Endothelial cell of umbilical vein (primary cell): ENCODE data around the gene DUSP22.

ENCODE experiments used
- CTCF ChIP-seq, 2 donors: IDR thresholded peaks; 1 replicate in 1 of 2; 2 replicates in 1 of 2; pipeline ENCODE4 v1.5.1; 2011; ENCODE audit warnings: low read length in 2 of 2, mild to moderate bottlenecking in 2 of 2, moderate library complexity in 2 of 2, control low read depth in 1 of 2, inconsistent platforms in 1 of 2, low read depth in 1 of 2; ENCODE audit not compliant: insufficient read depth in 1 of 2; ENCODE audit errors: extremely low read depth in 1 of 2
- JUN ChIP-seq: IDR thresholded peaks from 2 replicates; pipeline ENCODE4 v1.6.1; 2011; ENCODE audit warnings: borderline replicate concordance, low read depth; ENCODE audit not compliant: insufficient read length, insufficient read depth
- MAX ChIP-seq: IDR thresholded peaks from 2 replicates; pipeline ENCODE4 v1.6.1; 2011; ENCODE audit not compliant: insufficient read depth, insufficient read length
- POLR2A ChIP-seq: IDR thresholded peaks from 2 replicates; pipeline ENCODE4 v1.6.1; 2012; ENCODE audit warnings: low read depth, mild to moderate bottlenecking, control low read depth, low read length

- TF ChIP-seq JUN = no peak
- no peak for TF ChIP-seq MAX
- TF ChIP-seq CTCF (IDR thresholded peaks at IDR 0.05; ENCODE audit: extremely low read depth in 1 of 2, insufficient read depth in 1 of 2, low read depth in 1 of 2, low read length in 2 of 2) = no peak
- TF ChIP-seq POLR2A = no peak
Observed at GRCh38 chr6:388202-388903, 96.1 kb downstream of the DUSP22 start.
